Endodermal cell (in vitro differentiated cells): ENCODE data around the gene OXSR1. TPM values are rescaled to one million over a fixed set of nuclear protein-coding genes. Genes with fewer than 3 reads are reported as not detected.
A peak's percentile ranks its signal among the peaks of the same experiment; 100 is the strongest.

Source experiments
- DNase-seq: peaks from one replicate; pipeline ENCODE4 v3.0.0-alpha.2; 2017
- H3K27ac ChIP-seq: 2 replicates; pipeline ENCODE4 v1.5.1; 2013; ENCODE audit warnings: mild to moderate bottlenecking, low read depth, low read length, moderate library complexity
- H3K27me3 ChIP-seq: 2 replicates; pipeline ENCODE4 v1.6.1; 2013; ENCODE audit warnings: mild to moderate bottlenecking, low read length, moderate library complexity; ENCODE audit not compliant: insufficient read depth, control insufficient read depth, poor library complexity, severe bottlenecking
- H3K36me3 ChIP-seq: 2 replicates; pipeline ENCODE4 v1.7.0; 2013; ENCODE audit warnings: mild to moderate bottlenecking, low read length, moderate library complexity; ENCODE audit not compliant: control insufficient read depth, insufficient read depth
- H3K4me1 ChIP-seq: one replicate; pipeline ENCODE4 v1.7.0; 2013; ENCODE audit warnings: low read length; ENCODE audit not compliant: control insufficient read depth, insufficient read depth
- H3K4me3 ChIP-seq: 2 replicates; pipeline ENCODE4 v1.5.1; 2013; ENCODE audit warnings: mild to moderate bottlenecking, low read length, moderate library complexity
- H3K9ac ChIP-seq: 2 replicates; pipeline ENCODE4 v1.6.1; 2013; ENCODE audit warnings: mild to moderate bottlenecking, low read length, moderate library complexity; ENCODE audit not compliant: poor library complexity, severe bottlenecking; ENCODE audit errors: extremely low read depth
- H3K9me3 ChIP-seq: 2 replicates; pipeline ENCODE4 v1.6.1; 2013; ENCODE audit warnings: mild to moderate bottlenecking, low read length, moderate library complexity; ENCODE audit not compliant: control insufficient read depth
- H3K27ac Mint-ChIP-seq: 2 replicates; pipeline ENCODE4 v1.8.0; 2020; ENCODE audit warnings: mixed read lengths
- H3K27me3 Mint-ChIP-seq: 2 replicates; pipeline ENCODE4 v1.8.0; 2021; ENCODE audit warnings: mild to moderate bottlenecking, mixed read lengths; ENCODE audit not compliant: insufficient read depth
- H3K36me3 Mint-ChIP-seq: 2 replicates; pipeline ENCODE4 v1.8.0; 2020; ENCODE audit warnings: low read depth, mixed read lengths
- H3K4me1 Mint-ChIP-seq: 2 replicates; pipeline ENCODE4 v1.8.0; 2020; ENCODE audit warnings: mixed read lengths
- H3K4me3 Mint-ChIP-seq: 2 replicates; pipeline ENCODE4 v1.8.0; 2020; ENCODE audit warnings: mild to moderate bottlenecking, moderate library complexity, mixed read lengths
- H3K9me3 Mint-ChIP-seq: 2 replicates; pipeline ENCODE4 v1.8.0; 2020; ENCODE audit warnings: mild to moderate bottlenecking, mixed read lengths
- CTCF ChIP-seq: fragments of 200-600 bp; sonication (generic); conservative IDR thresholded peaks from 2 replicates; pipeline ENCODE4 v1.5.0; 2021; ENCODE audit warnings: antibody characterized with exemption, mild to moderate bottlenecking
- WGBS, 2 experiments: methylation state at CpG; one replicate each; pipeline versions ENCODE4 v1.1.5 to v1.1.7; 2013; ENCODE audit warnings: missing lambda C conversion rate in 2 of 2, mixed read lengths in 1 of 2; ENCODE audit not compliant: insufficient coverage in 1 of 2, insufficient read length in 1 of 2; 5-methylcytosine and 5-hydroxymethylcytosine counted together
- total RNA-seq, 2 donors: library from RNA; stranded (reverse); fragmentation: NEBNext Ultra II Directional in 1 of 2; extraction: Animal tissue kit (Norgen Biotek cat#: 25700) in 1 of 2; gene quantifications; 2 replicates in 1 of 2; 3 replicates in 1 of 2; pipeline ENCODE4 v1.2.1, GENCODE V29; 2021

The OXSR1 gene
- total RNA-seq, 2 donors from 2014 or later, result 41.9 to 55.5 TPM

GRCh38 chr3:38278841-38279240 lies 113.5 kb downstream of the OXSR1 start:
- no peak for TF ChIP-seq CTCF

GRCh38 chr3:38281895-38282686 lies 116.8 kb downstream of the OXSR1 start, which contains the start of gene SLC22A14:
SLC22A14 (plus strand) TSS chr3:38282294; CDS start chr3:38306027, 23,733 bp downstream.
- WGBS, 2 experiments, result 84 to 94% methylated on average over 8 to 14 of the region's 14 CpGs
- Histone ChIP-seq H3K27ac (no peak within 1 kb of the TSS), H3K9me3 (peaks cover 13% of the 10 kb centered on the region), H3K27me3 (no peaks in the 10 kb centered on the region), H3K36me3 (no peaks in the 10 kb centered on the region), H3K4me3 (peak within 1 kb of the TSS; percentile 9), H3K9ac (no peak within 1 kb of the TSS), H3K4me1 (no peaks in the 10 kb centered on the region)
- H3K27me3 Mint-ChIP-seq, result peaks cover 3% of the 10 kb centered on the region
- peak within 1 kb of the TSS; percentile 42 for H3K27ac Mint-ChIP-seq
- peak; percentile 72 for TF ChIP-seq CTCF
- H3K4me3 Mint-ChIP-seq, result no peak within 1 kb of the TSS
- no peaks in the 10 kb centered on the region for H3K36me3 Mint-ChIP-seq
- DNase-seq, result peak; percentile 78
- H3K4me1 Mint-ChIP-seq, result peaks cover 6% of the 10 kb centered on the region
- H3K9me3 Mint-ChIP-seq, result no peaks in the 10 kb centered on the region

More at GRCh38 chr3:38278841-38279240, 113.5 kb downstream of the OXSR1 start:
- Mint-ChIP-seq H3K27ac (no peak overlapping the region), H3K9me3 (no peaks in the 10 kb centered on the region), H3K36me3 (no peaks in the 10 kb centered on the region), H3K4me1 (peaks cover 6% of the 10 kb centered on the region), H3K27me3 (no peaks in the 10 kb centered on the region), H3K4me3 (no peak overlapping the region)
- no peak overlapping the region for H3K4me3 ChIP-seq
- no peaks in the 10 kb centered on the region for H3K4me1 ChIP-seq
- peaks cover 4% of the 10 kb centered on the region for H3K9me3 ChIP-seq
- 75 to 95% methylated on average over 1 to 5 of the region's 5 CpGs for WGBS, 2 experiments
- H3K27me3 ChIP-seq, result no peaks in the 10 kb centered on the region
- no peaks in the 10 kb centered on the region for H3K36me3 ChIP-seq
- no peak overlapping the region for H3K27ac ChIP-seq
- H3K9ac ChIP-seq, result no peak overlapping the region
- DNase-seq, result no peak

GRCh38 chr3:38283810-38284755 lies 118.7 kb downstream of the OXSR1 start:
- TF ChIP-seq CTCF, result no peak
- no peak overlapping the region for H3K4me3 Mint-ChIP-seq
- Histone ChIP-seq H3K27me3 (no peaks in the 10 kb centered on the region), H3K9me3 (peaks cover 13% of the 10 kb centered on the region), H3K9ac (no peak overlapping the region), H3K27ac (no peak overlapping the region), H3K4me1 (no peaks in the 10 kb centered on the region), H3K36me3 (no peaks in the 10 kb centered on the region), H3K4me3 (no peak overlapping the region)
- no peaks in the 10 kb centered on the region for H3K36me3 Mint-ChIP-seq
- DNase-seq, result no peak
- no peak overlapping the region for H3K27ac Mint-ChIP-seq
- 93 to 100% methylated on average over 8 to 16 of the region's 16 CpGs for WGBS, 2 experiments
- H3K9me3 Mint-ChIP-seq, result no peaks in the 10 kb centered on the region
- H3K4me1 Mint-ChIP-seq, result peaks cover 6% of the 10 kb centered on the region
- H3K27me3 Mint-ChIP-seq, result peaks cover 3% of the 10 kb centered on the region
